Loucy (cell line): ENCODE results near the gene MALAT1.

Experiments used
- H2AFZ ChIP-seq: fragments of 200-600 bp; sonication (generic); 2 replicates; pipeline ENCODE4 v1.6.0; 2016; ENCODE audit warnings: antibody characterized with exemption, mild to moderate bottlenecking, low read length, moderate library complexity
- H3F3A ChIP-seq: fragments of 200-600 bp; 2 replicates; pipeline ENCODE4 v1.6.0; 2016; ENCODE audit warnings: antibody characterized with exemption, low read depth, mild to moderate bottlenecking
- H3K27me3 ChIP-seq: fragments of 200-600 bp; sonication (generic); 2 replicates; pipeline ENCODE4 v1.6.1; 2014; ENCODE audit warnings: low read length, mild to moderate bottlenecking; ENCODE audit not compliant: insufficient read depth, poor library complexity, severe bottlenecking
- H3K36me3 ChIP-seq: fragments of 200-600 bp; sonication (generic); 2 replicates; pipeline ENCODE4 v1.6.1; 2016; ENCODE audit warnings: low read length; ENCODE audit not compliant: insufficient read depth
- H3K4me1 ChIP-seq: fragments of 200-600 bp; sonication (generic); 2 replicates; pipeline ENCODE4 v1.5.1; 2014; ENCODE audit warnings: low read length, mild to moderate bottlenecking; ENCODE audit not compliant: insufficient read depth, poor library complexity, severe bottlenecking
- H3K4me2 ChIP-seq: fragments of 200-600 bp; sonication (generic); 2 replicates; pipeline ENCODE4 v1.6.0; 2014; ENCODE audit warnings: antibody characterized with exemption, low read length, low read depth, mild to moderate bottlenecking; ENCODE audit not compliant: poor library complexity, severe bottlenecking
- H3K4me3 ChIP-seq: fragments of 200-600 bp; sonication (generic); 2 replicates; pipeline ENCODE4 v1.5.1; 2014; ENCODE audit warnings: low read length, mild to moderate bottlenecking, mixed read lengths; ENCODE audit not compliant: poor library complexity, severe bottlenecking
- H3K79me2 ChIP-seq: fragments of 200-600 bp; sonication (generic); 2 replicates; pipeline ENCODE4 v1.6.1; 2014; ENCODE audit warnings: low read length; ENCODE audit not compliant: insufficient read depth
- H3K9ac ChIP-seq: fragments of 200-600 bp; sonication (generic); 2 replicates; pipeline ENCODE4 v1.6.0; 2014; ENCODE audit warnings: mild to moderate bottlenecking, low read depth, low read length, moderate library complexity; ENCODE audit not compliant: poor library complexity, severe bottlenecking
- H3K9me2 ChIP-seq: fragments of 200-600 bp; sonication (generic); replicated peaks from 2 replicates; pipeline ENCODE4 v1.6.1; 2016; ENCODE audit warnings: low read depth, low read length, mixed read lengths
- H3K9me3 ChIP-seq: fragments of 200-600 bp; sonication (generic); 2 replicates; pipeline ENCODE4 v1.6.1; 2014; ENCODE audit warnings: mild to moderate bottlenecking, antibody characterized with exemption, low read length, low read depth; ENCODE audit not compliant: insufficient read depth
- H4K20me1 ChIP-seq: fragments of 200-600 bp; sonication (generic); 2 replicates; pipeline ENCODE4 v1.6.0; 2014; ENCODE audit warnings: antibody characterized with exemption, low read length, mild to moderate bottlenecking; ENCODE audit not compliant: insufficient read depth, poor library complexity, severe bottlenecking
- EZH2phosphoT487 ChIP-seq: fragments of 200-600 bp; IDR thresholded peaks from 2 replicates; pipeline ENCODE4 v1.6.1; 2018; ENCODE audit warnings: antibody characterized with exemption, mild to moderate bottlenecking, moderate library complexity, borderline replicate concordance
- TF ChIP-seq, protein P1 (sequence below): fragments of 200-600 bp; sonication (generic); conservative IDR thresholded peaks from 2 replicates; pipeline ENCODE4 v1.5.1; 2014; ENCODE audit warnings: mild to moderate bottlenecking, antibody characterized with exemption, low read length

MALAT1 gene

DNA sequence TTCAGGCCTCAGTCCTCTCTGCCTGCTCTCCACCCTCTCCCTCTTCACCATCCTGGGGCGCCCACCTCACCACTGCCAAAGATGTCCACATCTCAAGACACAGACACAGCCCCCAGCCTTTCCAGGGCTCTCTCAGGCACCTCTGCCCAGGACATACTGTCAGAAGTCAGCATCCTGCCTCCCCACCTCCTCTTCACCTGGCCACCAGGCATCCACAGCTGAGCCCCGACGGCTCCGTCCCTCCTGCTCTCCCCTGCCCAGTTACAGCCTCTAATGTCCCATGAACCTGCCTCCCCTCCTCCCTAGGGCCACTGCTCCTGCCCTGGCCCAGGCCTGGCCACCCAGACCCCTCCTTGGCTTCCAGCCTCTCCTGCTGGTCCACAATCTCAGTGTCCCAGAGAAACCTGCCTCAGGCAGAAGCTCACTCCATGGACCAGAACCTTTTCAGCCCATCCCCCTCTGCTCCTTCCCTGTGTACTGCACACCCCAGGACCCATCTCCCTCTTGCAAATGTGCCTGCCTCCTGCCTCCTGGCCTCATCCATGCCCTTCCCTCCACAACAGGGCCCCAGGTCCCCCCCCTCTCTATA lies 56.1 kb downstream of the MALAT1 start:
- Histone ChIP-seq H3K9me3 (no peaks in the 10 kb centered on the region), H2AFZ (no peak overlapping the region), H3K9me2 (no peaks in the 10 kb centered on the region), H3K4me2 (peak overlapping the region; percentile 60), H3K4me3 (no peak overlapping the region), H3K27me3 (no peaks in the 10 kb centered on the region), H4K20me1 (no peaks in the 10 kb centered on the region), H3K36me3 (no peaks in the 10 kb centered on the region), H3K9ac (no peak overlapping the region), H3K79me2 (no peaks in the 10 kb centered on the region), H3F3A (no peaks in the 10 kb centered on the region), H3K4me1 (peaks cover 41% of the 10 kb centered on the region)
- TF ChIP-seq, protein P1, sequence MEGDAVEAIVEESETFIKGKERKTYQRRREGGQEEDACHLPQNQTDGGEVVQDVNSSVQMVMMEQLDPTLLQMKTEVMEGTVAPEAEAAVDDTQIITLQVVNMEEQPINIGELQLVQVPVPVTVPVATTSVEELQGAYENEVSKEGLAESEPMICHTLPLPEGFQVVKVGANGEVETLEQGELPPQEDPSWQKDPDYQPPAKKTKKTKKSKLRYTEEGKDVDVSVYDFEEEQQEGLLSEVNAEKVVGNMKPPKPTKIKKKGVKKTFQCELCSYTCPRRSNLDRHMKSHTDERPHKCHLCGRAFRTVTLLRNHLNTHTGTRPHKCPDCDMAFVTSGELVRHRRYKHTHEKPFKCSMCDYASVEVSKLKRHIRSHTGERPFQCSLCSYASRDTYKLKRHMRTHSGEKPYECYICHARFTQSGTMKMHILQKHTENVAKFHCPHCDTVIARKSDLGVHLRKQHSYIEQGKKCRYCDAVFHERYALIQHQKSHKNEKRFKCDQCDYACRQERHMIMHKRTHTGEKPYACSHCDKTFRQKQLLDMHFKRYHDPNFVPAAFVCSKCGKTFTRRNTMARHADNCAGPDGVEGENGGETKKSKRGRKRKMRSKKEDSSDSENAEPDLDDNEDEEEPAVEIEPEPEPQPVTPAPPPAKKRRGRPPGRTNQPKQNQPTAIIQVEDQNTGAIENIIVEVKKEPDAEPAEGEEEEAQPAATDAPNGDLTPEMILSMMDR, result no peak
- TF ChIP-seq EZH2phosphoT487, result no peak

- no peak overlapping the region for H3K4me2 ChIP-seq
- TF ChIP-seq, protein P1, result no peak
- TF ChIP-seq EZH2phosphoT487, result no peak
- no peaks in the 10 kb centered on the region for H3K27me3 ChIP-seq
- no peaks in the 10 kb centered on the region for H3F3A ChIP-seq
- H3K9ac ChIP-seq, result no peak overlapping the region
- no peak overlapping the region for H2AFZ ChIP-seq
- no peaks in the 10 kb centered on the region for H3K9me3 ChIP-seq
- H4K20me1 ChIP-seq, result no peaks in the 10 kb centered on the region
- no peak overlapping the region for H3K4me3 ChIP-seq
- no peaks in the 10 kb centered on the region for H3K36me3 ChIP-seq
- no peaks in the 10 kb centered on the region for H3K79me2 ChIP-seq
- H3K4me1 ChIP-seq, result peaks cover 41% of the 10 kb centered on the region
- no peaks in the 10 kb centered on the region for H3K9me2 ChIP-seq
Measured at GRCh38 chr11:65555693-65556231, 56.9 kb downstream of the MALAT1 start.
